HepG2 (cell line): ENCODE results near the gene USB1. TPM values are rescaled to one million over a fixed set of nuclear protein-coding genes. Genes with fewer than 3 reads are reported as not detected.

Source experiments
- GTF2F1 ChIP-seq: fragments of 150-350 bp; IDR thresholded peaks from 2 replicates; pipeline ENCODE4 v1.6.1; 2014; ENCODE audit warnings: low read length
- KIAA2018 ChIP-seq: sonication (generic); formaldehyde crosslinking; IDR thresholded peaks from 2 replicates; pipeline ENCODE4 v1.5.0; 2020; ENCODE audit warnings: mild to moderate bottlenecking, missing genetic modification reagents, borderline replicate concordance
- REST ChIP-seq, 2 experiments: IDR thresholded peaks; 2 replicates each; pipeline ENCODE4 v1.6.1; 2011 to 2012; ENCODE audit warnings: low read length in 2 of 2, borderline replicate concordance in 1 of 2, low read depth in 1 of 2, mild to moderate bottlenecking in 1 of 2, moderate library complexity in 1 of 2
- REXO4 ChIP-seq: sonication (generic); formaldehyde crosslinking; IDR thresholded peaks from 2 replicates; pipeline ENCODE4 v1.8.0; 2022; ENCODE audit warnings: missing genetic modification reagents, mild to moderate bottlenecking, borderline replicate concordance
- SIX4 ChIP-seq: sonication (generic); formaldehyde crosslinking; IDR thresholded peaks from 2 replicates; pipeline ENCODE4 v1.4.0; 2020; ENCODE audit warnings: missing genetic modification reagents
- ZBTB10 ChIP-seq: sonication (generic); formaldehyde crosslinking; IDR thresholded peaks from 2 replicates; pipeline ENCODE4 v1.4.0; 2020; ENCODE audit warnings: missing genetic modification reagents, borderline replicate concordance
- ZFP41 ChIP-seq: sonication (generic); formaldehyde crosslinking; IDR thresholded peaks from 2 replicates; pipeline ENCODE4 v1.4.0; 2020; ENCODE audit warnings: mild to moderate bottlenecking, missing genetic modification reagents, borderline replicate concordance
- ZFY ChIP-seq: sonication (generic); formaldehyde crosslinking; IDR thresholded peaks from 2 replicates; pipeline ENCODE4 v1.4.0; 2020; ENCODE audit warnings: missing genetic modification reagents
- ZNF337 ChIP-seq: sonication (generic); formaldehyde crosslinking; IDR thresholded peaks from 2 replicates; pipeline ENCODE4 v1.5.1; 2020; ENCODE audit warnings: missing genetic modification reagents, low read depth, mild to moderate bottlenecking, borderline replicate concordance
- ZNF75D ChIP-seq: sonication (generic); formaldehyde crosslinking; IDR thresholded peaks from 2 replicates; pipeline ENCODE4 v1.8.1; 2023; ENCODE audit warnings: missing genetic modification reagents, mild to moderate bottlenecking, borderline replicate concordance
- polyA plus RNA-seq, 8 experiments: library from polyadenylated mRNA; depleted of rRNA in 3 of 8; stranded (reverse) in 7 of 8; unstranded in 1 of 8; fragments of >200 nt; fragmentation: Illumina TruSeq in 4 of 8; extraction: Trizol in 4 of 8; gene quantifications; 2 replicates each; pipeline versions ENCODE4 v1.2.1 to v1.2.3, GENCODE V29; 2011 to 2016; ENCODE audit warnings: low read depth in 4 of 8, missing spikeins in 1 of 8, mixed read lengths in 1 of 8; ENCODE audit not compliant: insufficient read depth in 1 of 8
- total RNA-seq, 5 experiments: library from RNA; depleted of rRNA; stranded (reverse); fragments of >200 nt; fragmentation: Illumina TruSeq; extraction: Trizol; gene quantifications; 2 replicates each; pipeline ENCODE4 v1.2.3, GENCODE V29; 2016; ENCODE audit warnings: low read depth in 1 of 5

The USB1 gene
- total and polyA plus RNA-seq, 2 of the 13 experiments (the other 11 are each of a cell fraction or from before 2014, with no cell fraction given) = 16.7 to 65.4 TPM

- TF ChIP-seq REST (IDR thresholded peaks at IDR 0.05; ENCODE audit: borderline replicate concordance in 1 of 2, low read depth in 1 of 2, low read length in 2 of 2) (no peak; a peak in 1 of 4 replicates), GTF2F1 (no peak), SIX4 (CRISPR knock-in tag) (peak; percentile 52; the same call in 1 of the 2 replicates), ZNF75D (CRISPR knock-in tag) (peak; percentile 64; the same call in 1 of the 2 replicates), REXO4 (CRISPR knock-in tag) (no peak), ZBTB10 (CRISPR knock-in tag) (0 out of 2 replicates have a peak, but pooled peaks have one; percentile 14), ZFY (CRISPR knock-in tag) (peak; percentile 87), ZNF337 (CRISPR knock-in tag) (peak; percentile 65), KIAA2018 (CRISPR knock-in tag) (no peak), ZFP41 (CRISPR knock-in tag) (no peak)
Observed at GRCh38 chr16:58024486-58025350, 23.5 kb downstream of the USB1 start (continued).
